Esophagus muscularis mucosa (tissue), 3 donors: ENCODE results near the gene TBATA.

Experiments
- POLR2A ChIP-seq: fragments of 450-650 bp; IDR thresholded peaks from one replicate; pipeline ENCODE4 v1.6.1; 2017; ENCODE audit warnings: antibody characterized with exemption, moderate library complexity, mild to moderate bottlenecking, low read depth
- POLR2AphosphoS5 ChIP-seq, 2 donors: sonication (generic); formaldehyde crosslinking; IDR thresholded peaks; one replicate each; pipeline ENCODE4 v1.6.1; 2017; ENCODE audit warnings: antibody characterized with exemption in 2 of 2
- TF ChIP-seq, protein P1 (sequence below), 3 experiments: fragments of 200-600 bp in 2 of 3; fragments of 450-650 bp in 1 of 3; sonication (generic) in 2 of 3; IDR thresholded peaks; one replicate each; pipeline ENCODE4 v1.5.1; 2017 to 2019; ENCODE audit warnings: antibody characterized with exemption in 3 of 3, mild to moderate bottlenecking in 2 of 3, moderate library complexity in 1 of 3

DNA sequence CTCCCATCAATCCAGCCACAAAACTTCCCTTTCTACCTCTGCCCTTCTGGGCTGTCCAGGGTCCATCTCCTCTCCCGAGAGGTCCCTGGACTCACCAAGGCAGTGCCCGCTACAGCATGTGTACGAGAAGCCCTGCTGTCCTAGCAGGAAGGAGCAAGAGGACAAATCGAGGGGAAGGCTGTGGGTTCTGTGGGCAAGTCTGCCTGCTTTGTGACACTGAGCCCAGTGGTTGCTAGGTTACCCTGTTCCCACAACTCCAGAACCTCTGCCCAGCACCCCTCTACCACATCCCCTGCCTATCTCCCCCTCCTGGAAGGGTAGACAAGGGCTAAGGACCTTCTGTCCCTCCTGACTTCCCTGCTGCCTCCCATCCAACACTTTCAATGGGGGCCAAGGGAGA is at the start of gene TBATA:
- TF ChIP-seq POLR2A (no peak), POLR2AphosphoS5 (IDR thresholded peaks at IDR 0.05) (no peak)
- TF ChIP-seq, protein P1, sequence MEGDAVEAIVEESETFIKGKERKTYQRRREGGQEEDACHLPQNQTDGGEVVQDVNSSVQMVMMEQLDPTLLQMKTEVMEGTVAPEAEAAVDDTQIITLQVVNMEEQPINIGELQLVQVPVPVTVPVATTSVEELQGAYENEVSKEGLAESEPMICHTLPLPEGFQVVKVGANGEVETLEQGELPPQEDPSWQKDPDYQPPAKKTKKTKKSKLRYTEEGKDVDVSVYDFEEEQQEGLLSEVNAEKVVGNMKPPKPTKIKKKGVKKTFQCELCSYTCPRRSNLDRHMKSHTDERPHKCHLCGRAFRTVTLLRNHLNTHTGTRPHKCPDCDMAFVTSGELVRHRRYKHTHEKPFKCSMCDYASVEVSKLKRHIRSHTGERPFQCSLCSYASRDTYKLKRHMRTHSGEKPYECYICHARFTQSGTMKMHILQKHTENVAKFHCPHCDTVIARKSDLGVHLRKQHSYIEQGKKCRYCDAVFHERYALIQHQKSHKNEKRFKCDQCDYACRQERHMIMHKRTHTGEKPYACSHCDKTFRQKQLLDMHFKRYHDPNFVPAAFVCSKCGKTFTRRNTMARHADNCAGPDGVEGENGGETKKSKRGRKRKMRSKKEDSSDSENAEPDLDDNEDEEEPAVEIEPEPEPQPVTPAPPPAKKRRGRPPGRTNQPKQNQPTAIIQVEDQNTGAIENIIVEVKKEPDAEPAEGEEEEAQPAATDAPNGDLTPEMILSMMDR (IDR thresholded peaks at IDR 0.05): no peak
